GM18951 (cell line): Measurements from ENCODE around the gene SNCB.

Experiments used
- POLR2A ChIP-seq: IDR thresholded peaks from 4 replicates; pipeline ENCODE4 v1.6.1; 2011; ENCODE audit warnings: mild to moderate bottlenecking; ENCODE audit not compliant: insufficient read length, insufficient read depth; ENCODE audit errors: extremely low read depth
- in situ Hi-C: fragments of 300-500 bp; cut with MboI; formaldehyde crosslinking; loops from one replicate; pipeline ENCODE4 v1.12.0; 2022; ENCODE audit warnings: low sequenced_read_pairs, mixed read lengths, inconsistent platforms; ENCODE audit not compliant: unreplicated experiment

SNCB gene

GRCh38 chr5:176647030-176647842 is 16.9 kb upstream of the SNCB start, which contains the start of gene TSPAN17:
TSS of gene TSPAN17 (plus strand) at chr5:176647484. CDS start at chr5:176647616, 132 bp downstream.
- peak; percentile 98 for TF ChIP-seq POLR2A
- in situ Hi-C loops = no loop called here

- in situ Hi-C loops = no loop called here
- no peak for TF ChIP-seq POLR2A
Measured at GRCh38 chr5:176646707-176647029, 16.3 kb upstream of the SNCB start.

GRCh38 chr5:176646049-176646706 is 15.8 kb upstream of the SNCB start:
- no peak for TF ChIP-seq POLR2A
- in situ Hi-C loops = no loop called here

DNA sequence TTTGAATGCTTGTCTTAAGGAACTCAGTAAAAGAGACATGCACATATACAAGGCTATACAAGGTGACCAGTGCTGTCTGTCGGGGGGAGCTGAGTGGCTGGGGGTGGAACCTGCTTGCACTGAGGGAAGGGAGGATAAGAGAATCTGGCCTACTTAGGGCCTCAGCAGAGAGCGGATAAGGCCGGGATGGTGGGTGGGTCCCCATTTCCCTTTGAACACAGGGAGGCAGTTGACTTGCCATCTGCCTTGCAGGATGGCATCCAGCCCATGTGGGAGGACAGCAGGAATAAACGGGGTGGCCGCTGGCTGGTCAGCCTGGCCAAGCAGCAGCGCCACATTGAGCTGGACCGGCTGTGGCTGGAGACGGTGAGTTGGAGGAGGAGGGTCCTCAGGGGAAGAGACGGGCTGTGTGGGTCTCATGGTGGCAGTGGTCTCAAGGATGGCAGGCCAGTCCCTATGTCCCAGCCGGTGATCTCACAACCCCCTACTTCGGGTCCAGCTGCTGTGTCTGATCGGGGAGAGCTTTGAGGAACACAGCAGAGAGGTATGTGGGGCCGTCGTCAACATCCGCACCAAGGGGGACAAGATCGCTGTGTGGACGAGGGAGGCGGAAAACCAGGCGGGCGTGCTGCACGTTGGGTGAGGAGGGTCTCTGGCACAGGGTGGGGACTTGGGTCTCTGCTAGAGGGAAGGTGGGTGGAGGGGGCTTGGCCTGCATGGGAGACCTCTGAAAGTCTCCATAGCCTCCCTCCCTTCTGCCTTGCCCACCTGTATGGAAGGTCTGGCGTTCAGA is 14.7 kb upstream of the SNCB start:
- TF ChIP-seq POLR2A = no peak
- in situ Hi-C loops = no loop called here

GRCh38 chr5:176644294-176644693 is 14.0 kb upstream of the SNCB start:
- in situ Hi-C loops = no loop called here
- TF ChIP-seq POLR2A = no peak

DNA sequence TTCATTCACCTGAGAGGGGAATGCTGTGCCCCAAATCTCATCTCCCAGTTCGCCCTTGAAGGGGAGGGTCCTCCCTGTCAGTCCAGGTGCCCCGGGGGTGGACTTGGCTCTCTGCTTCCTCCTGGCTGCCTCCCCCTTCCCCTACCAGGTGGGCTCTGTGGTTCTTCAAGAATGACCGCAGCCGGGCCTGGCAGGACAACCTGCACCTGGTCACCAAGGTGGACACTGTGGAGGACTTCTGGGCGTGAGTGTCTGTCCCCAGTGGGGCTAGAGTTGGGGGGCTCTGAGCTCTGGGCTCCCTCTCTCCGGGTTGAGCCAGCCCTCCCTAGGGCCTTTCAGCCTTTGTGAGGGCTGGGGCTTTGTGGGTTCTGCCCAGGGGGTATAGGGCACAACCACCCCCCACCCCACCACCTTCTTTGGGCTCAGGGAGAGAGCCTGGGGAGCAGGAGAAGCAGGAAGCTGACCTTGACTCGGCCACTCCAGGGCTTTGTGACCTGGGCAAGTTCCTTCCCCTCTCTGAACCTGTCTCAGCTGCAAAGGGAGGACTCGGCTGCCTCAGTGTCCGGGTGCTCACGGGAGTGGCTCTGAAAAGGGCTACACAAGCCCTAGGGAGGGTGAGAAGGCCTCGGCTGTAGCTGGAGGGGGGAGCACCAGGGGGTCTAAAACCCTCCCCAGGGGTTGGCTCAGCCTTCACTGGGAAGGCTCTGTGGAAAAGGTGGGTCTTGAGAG is 13.3 kb upstream of the SNCB start:
- in situ Hi-C loops = no loop called here
- no peak for TF ChIP-seq POLR2A

- TF ChIP-seq POLR2A = no peak
- in situ Hi-C loops = no loop called here
Measured at GRCh38 chr5:176642675-176643490, 12.5 kb upstream of the SNCB start.

- in situ Hi-C loops = no loop called here
- no peak for TF ChIP-seq POLR2A
Measured at GRCh38 chr5:176640616-176641015, 10.3 kb upstream of the SNCB start.

DNA sequence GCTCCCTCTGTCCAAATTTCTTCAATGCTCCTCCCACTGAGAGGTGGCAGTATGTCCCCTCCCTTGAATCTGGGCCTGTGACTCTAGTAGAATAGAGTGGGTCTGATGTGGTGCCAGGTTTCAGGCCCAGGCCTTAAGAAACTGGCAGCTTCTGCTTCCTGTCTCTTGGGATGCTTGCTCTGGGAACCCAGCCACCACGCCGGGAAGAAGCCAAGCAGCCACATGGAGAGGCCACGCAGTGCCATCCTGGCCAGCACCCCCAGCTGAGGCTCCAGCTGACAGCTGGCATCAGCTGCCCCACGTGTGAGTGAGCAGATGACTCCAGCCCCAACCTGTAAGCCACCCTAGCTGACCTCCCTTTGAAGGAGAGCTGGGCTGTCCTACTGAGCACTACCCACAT is 9.6 kb upstream of the SNCB start:
- in situ Hi-C loops = no loop called here
- TF ChIP-seq POLR2A = no peak

GRCh38 chr5:176639208-176639607 is 8.9 kb upstream of the SNCB start:
- in situ Hi-C loops = no loop called here

GRCh38 chr5:176638437-176638836 is 8.1 kb upstream of the SNCB start:
- in situ Hi-C loops = no loop called here
- no peak for TF ChIP-seq POLR2A

More at GRCh38 chr5:176639208-176639607, 8.9 kb upstream of the SNCB start:
- TF ChIP-seq POLR2A = no peak

- no peak for TF ChIP-seq POLR2A
- in situ Hi-C loops = no loop called here
Measured at GRCh38 chr5:176637556-176637955, 7.2 kb upstream of the SNCB start.

- in situ Hi-C loops = no loop called here
- no peak for TF ChIP-seq POLR2A
Measured at GRCh38 chr5:176636426-176636825, 6.1 kb upstream of the SNCB start.
